GM15510 (cell line): ENCODE results near the gene C12orf75.

Source experiments
- POLR2A ChIP-seq: IDR thresholded peaks from 3 replicates; pipeline ENCODE4 v1.6.1; 2011; ENCODE audit warnings: borderline replicate concordance; ENCODE audit not compliant: insufficient read length; ENCODE audit errors: extremely low read depth

C12orf75 gene

GRCh38 chr12:105300883-105301282 is 29.6 kb upstream of the C12orf75 start:
- TF ChIP-seq POLR2A: no peak

GRCh38 chr12:105301696-105302095 is 28.8 kb upstream of the C12orf75 start:
- no peak for TF ChIP-seq POLR2A

GRCh38 chr12:105315130-105315529 is 15.4 kb upstream of the C12orf75 start:
- TF ChIP-seq POLR2A: no peak

GRCh38 chr12:105315726-105316125 is 14.8 kb upstream of the C12orf75 start:
- no peak for TF ChIP-seq POLR2A

GRCh38 chr12:105316931-105317852 is 13.3 kb upstream of the C12orf75 start:
- TF ChIP-seq POLR2A: no peak

- TF ChIP-seq POLR2A: no peak
These were observed 12.4 kb upstream of the C12orf75 start for GRCh38 chr12:105317942-105318621.

GRCh38 chr12:105318651-105319483 is 11.6 kb upstream of the C12orf75 start:
- TF ChIP-seq POLR2A: no peak

GRCh38 chr12:105319691-105320209 is 10.7 kb upstream of the C12orf75 start:
- no peak for TF ChIP-seq POLR2A

GRCh38 chr12:105321125-105321524 is 9.4 kb upstream of the C12orf75 start:
- TF ChIP-seq POLR2A: no peak

GRCh38 chr12:105322070-105322469 is 8.4 kb upstream of the C12orf75 start:
- TF ChIP-seq POLR2A: no peak

GRCh38 chr12:105324704-105325103 is 5.8 kb upstream of the C12orf75 start:
- no peak for TF ChIP-seq POLR2A

GRCh38 chr12:105325117-105325516 is 5.4 kb upstream of the C12orf75 start:
- TF ChIP-seq POLR2A: no peak

GRCh38 chr12:105329926-105330282 is 587 bp upstream of the C12orf75 start:
- no peak for TF ChIP-seq POLR2A

GRCh38 chr12:105330931-105331804 is 677 bp downstream of the C12orf75 start:
- no peak for TF ChIP-seq POLR2A
